ENCODE data around the gene TXNIP.
"Not testable (repeated sequence)": the region's sequence is repeated elsewhere in the genome, so short reads cannot be mapped to it uniquely, and the experiment has no call there.

Gene TXNIP

GRCh38 chr1:146032631-146033219 is 36.3 kb upstream of the TXNIP start:
- Histone ChIP-seq H3K4me1 (no peaks in the 10 kb centered on the region), H3K4me3 (ENCODE audit: low read depth, low read length) (no peak overlapping the region), H3K9me3 (no peaks in the 10 kb centered on the region), H3K27me3 (no peaks in the 10 kb centered on the region), H3K36me3 (no peaks in the 10 kb centered on the region)
- no peak for DNase-seq
- TF ChIP-seq CTCF (IDR thresholded peaks at IDR 0.05; ENCODE audit: low read depth, low read length), result peak; percentile 65

GRCh38 chr1:146031476-146031875 is 35.1 kb upstream of the TXNIP start:
- no peak for TF ChIP-seq CTCF (IDR thresholded peaks at IDR 0.05; ENCODE audit: low read depth, low read length)
- Histone ChIP-seq H3K36me3 (no peaks in the 10 kb centered on the region), H3K9me3 (no peaks in the 10 kb centered on the region), H3K27me3 (no peaks in the 10 kb centered on the region), H3K4me3 (ENCODE audit: low read depth, low read length) (no peak overlapping the region), H3K4me1 (no peaks in the 10 kb centered on the region)
- DNase-seq, result no peak

- Histone ChIP-seq H3K9me3 (no peaks in the 10 kb centered on the region), H3K27me3 (no peaks in the 10 kb centered on the region), H3K36me3 (no peaks in the 10 kb centered on the region), H3K4me3 (ENCODE audit: low read depth, low read length) (no peak overlapping the region), H3K4me1 (no peaks in the 10 kb centered on the region)
- no peak for DNase-seq
- no peak for TF ChIP-seq CTCF (IDR thresholded peaks at IDR 0.05; ENCODE audit: low read depth, low read length)
Observed at GRCh38 chr1:146029117-146029516, 32.7 kb upstream of the TXNIP start.

- not testable (repeated sequence) for H3K36me3 ChIP-seq; H3K4me3 ChIP-seq (ENCODE audit: low read depth, low read length); H3K9me3 ChIP-seq; H3K4me1 ChIP-seq; DNase-seq; H3K27me3 ChIP-seq
Observed at GRCh38 chr1:146026650-146027049, 30.3 kb upstream of the TXNIP start.

- not testable (repeated sequence) for H3K9me3 ChIP-seq, H3K4me1 ChIP-seq, H3K36me3 ChIP-seq
Observed at GRCh38 chr1:146025787-146026495, 29.6 kb upstream of the TXNIP start.

GRCh38 chr1:146022403-146023127 is 26.2 kb upstream of the TXNIP start:
- H3K9me3 ChIP-seq, result no peaks in the 10 kb centered on the region
- no peaks in the 10 kb centered on the region for H3K4me1 ChIP-seq
- no peak for TF ChIP-seq CTCF (IDR thresholded peaks at IDR 0.05; ENCODE audit: low read depth, low read length)
- H3K27me3 ChIP-seq, result peaks cover 44% of the 10 kb centered on the region
- no peak for DNase-seq
- no peaks in the 10 kb centered on the region for H3K36me3 ChIP-seq
- no peak overlapping the region for H3K4me3 ChIP-seq (ENCODE audit: low read depth, low read length)

More at GRCh38 chr1:146025787-146026495, 29.6 kb upstream of the TXNIP start:
- H3K27me3 ChIP-seq; H3K4me3 ChIP-seq (ENCODE audit: low read depth, low read length); DNase-seq: not testable (repeated sequence)

Data from BE2C (cell line).